GM18498 (cell line): ENCODE measurements around the gene FILIP1.

Source experiments
- ATAC-seq: cut with Tn5 transposase; IDR thresholded peaks from one replicate; pipeline ENCODE4 v1.9.1; 2021; ENCODE audit warnings: mild to moderate bottlenecking, moderate library complexity; ENCODE audit not compliant: unreplicated experiment

FILIP1 gene

GRCh38 chr6:75278474-75279077 lies 215.0 kb downstream of the FILIP1 start:
- no peak for ATAC-seq

GRCh38 chr6:75275067-75275466 lies 218.5 kb downstream of the FILIP1 start:
- ATAC-seq: no peak

GRCh38 chr6:75273009-75273408 lies 220.6 kb downstream of the FILIP1 start:
- ATAC-seq: no peak

- ATAC-seq: no peak
Measured at GRCh38 chr6:75272145-75272840, 221.3 kb downstream of the FILIP1 start.

GRCh38 chr6:75268988-75269354 lies 224.6 kb downstream of the FILIP1 start:
- no peak for ATAC-seq

GRCh38 chr6:75268121-75268987 lies 225.2 kb downstream of the FILIP1 start:
- ATAC-seq: no peak

GRCh38 chr6:75267461-75267860 lies 226.1 kb downstream of the FILIP1 start:
- ATAC-seq: no peak

- peak; percentile 68 for ATAC-seq
Measured at GRCh38 chr6:75266716-75267291, 226.8 kb downstream of the FILIP1 start.

GRCh38 chr6:75263401-75263750 lies 230.2 kb downstream of the FILIP1 start:
- no peak for ATAC-seq

- no peak for ATAC-seq
Measured at GRCh38 chr6:75262716-75263400, 230.7 kb downstream of the FILIP1 start.

- no peak for ATAC-seq
Measured at GRCh38 chr6:75261299-75261698, 232.3 kb downstream of the FILIP1 start.

GRCh38 chr6:75257343-75258087 lies 236.1 kb downstream of the FILIP1 start:
- no peak for ATAC-seq

GRCh38 chr6:75250552-75250951 lies 243.0 kb downstream of the FILIP1 start:
- no peak for ATAC-seq

GRCh38 chr6:75249837-75250236 lies 243.8 kb downstream of the FILIP1 start:
- ATAC-seq: no peak

GRCh38 chr6:75246386-75246785 lies 247.2 kb downstream of the FILIP1 start:
- no peak for ATAC-seq

GRCh38 chr6:75244063-75244584 lies 249.5 kb downstream of the FILIP1 start:
- ATAC-seq: no peak

- peak; percentile 97 for ATAC-seq
Measured at GRCh38 chr6:75243333-75244062, 250.1 kb downstream of the FILIP1 start, which contains the start of gene COX7A2. Gene COX7A2, minus strand, starts transcription at chr6:75243801. Its CDS starts 67 bp downstream, at chr6:75243734.
